Naive thymus-derived CD8-positive, alpha-beta T cell (primary cell): ENCODE measurements around the gene C16orf96. TPM values are rescaled to one million over a fixed set of nuclear protein-coding genes. Genes with fewer than 3 reads are reported as not detected.
A peak's percentile ranks its signal among the peaks of the same experiment; 100 is the strongest.

Experiments
- ATAC-seq, 2 donors: fragments of 150-1000 bp; cut with Tn5 transposase in 1 of 2; sonication (Bioruptor Pico), chemical (Tn5 transposase) in 1 of 2; 1 replicate in 1 of 2; 2 replicates in 1 of 2; pipeline ENCODE4 v1.10.0; 2021; ENCODE audit warnings: mild to moderate bottlenecking in 2 of 2, moderate library complexity in 2 of 2
- POLR2A ChIA-PET: fragments of 350-600 bp; sonication (Branson Sonifier 250); formaldehyde crosslinking; loops from one replicate; lab custom pipeline; 2021; ENCODE audit warnings: antibody characterized with exemption; lab: Charles Lee
- DNase-seq, 10 donors: peaks; one replicate each; pipeline versions ENCODE4 v3.0.0 to v3.0.0-alpha.2; 2020 to 2022
- H3K27ac Mint-ChIP-seq, 10 donors: one replicate each; pipeline ENCODE4 v1.8.0; 2020 to 2022; ENCODE audit warnings: mild to moderate bottlenecking in 10 of 10, mixed read lengths in 10 of 10, moderate library complexity in 4 of 10, inconsistent platforms in 1 of 10
- H3K27me3 Mint-ChIP-seq, 5 donors: one replicate each; pipeline ENCODE4 v1.8.0; 2021 to 2022; ENCODE audit warnings: mixed read lengths in 5 of 5
- H3K36me3 Mint-ChIP-seq, 3 donors: one replicate each; pipeline ENCODE4 v1.8.0; 2020 to 2022; ENCODE audit warnings: mixed read lengths in 3 of 3, mild to moderate bottlenecking in 2 of 3, inconsistent platforms in 1 of 3
- H3K4me1 Mint-ChIP-seq, 4 donors: one replicate each; pipeline ENCODE4 v1.8.0; 2021 to 2022; ENCODE audit warnings: mixed read lengths in 4 of 4
- H3K4me3 Mint-ChIP-seq, 10 donors: one replicate each; pipeline ENCODE4 v1.8.0; 2020 to 2022; ENCODE audit warnings: mild to moderate bottlenecking in 10 of 10, mixed read lengths in 10 of 10, moderate library complexity in 6 of 10, inconsistent platforms in 1 of 10
- H3K9me3 Mint-ChIP-seq, 9 donors: one replicate each; pipeline ENCODE4 v1.8.0; 2020 to 2022; ENCODE audit warnings: mixed read lengths in 9 of 9, mild to moderate bottlenecking in 3 of 9, inconsistent platforms in 1 of 9, moderate library complexity in 1 of 9
- polyA plus RNA-seq, 3 donors: library from polyadenylated mRNA; unstranded; fragments of 300-500 nt; fragmentation: Illumina TruSeq; gene quantifications; one replicate each; pipeline ENCODE4 v1.2.3, GENCODE V29; 2021
- total RNA-seq, 8 experiments: library from RNA in 2 of 8; stranded (reverse) in 2 of 8; gene quantifications; one replicate each; pipeline ENCODE4 v1.2.3 and lab custom pipeline; 2021 to 2026

C16orf96 gene
- total and polyA plus RNA-seq, 5 experiments from 2014 or later = 0.07 to 0.52 (median 0.23) TPM; not detected in 1

GRCh38 chr16:4593086-4593485 lies 36.9 kb downstream of the C16orf96 start:
- Mint-ChIP-seq H3K4me1 (peaks cover 0 to 2% (median 0%) of the 10 kb centered on the region in 4 donors), H3K4me3 (no peak overlapping the region), H3K27me3 (peaks cover 0 to 3% (median 0%) of the 10 kb centered on the region in 5 donors), H3K9me3 (peaks cover 0 to 4% (median 0%) of the 10 kb centered on the region in 9 donors), H3K27ac (no peak overlapping the region), H3K36me3 (no peaks in the 10 kb centered on the region)
- ATAC-seq (no peak), DNase-seq (no peak)
- POLR2A ChIA-PET = no interaction called here

- no peaks in the 10 kb centered on the region for H3K36me3 Mint-ChIP-seq
- H3K9me3 Mint-ChIP-seq = no peaks in the 10 kb centered on the region
- peaks cover 0 to 2% (median 0%) of the 10 kb centered on the region in 4 donors for H3K4me1 Mint-ChIP-seq
- H3K27ac Mint-ChIP-seq = no peak overlapping the region
- H3K4me3 Mint-ChIP-seq = no peak overlapping the region
- DNase-seq (no peak), ATAC-seq (no peak)
- POLR2A ChIA-PET = interaction anchor here (1.5 kb wide), 1 partner anchor 9 kb away, joined by 3 read pairs; no protein-coding TSS in a partner anchor
- H3K27me3 Mint-ChIP-seq = peaks cover 0 to 2% (median 0%) of the 10 kb centered on the region in 5 donors
These were observed 38.6 kb downstream of the C16orf96 start for GRCh38 chr16:4594433-4595410.

- peaks cover 0 to 2% (median 0%) of the 10 kb centered on the region in 4 donors for H3K4me1 Mint-ChIP-seq
- ATAC-seq (no peak), DNase-seq (no peak)
- H3K36me3 Mint-ChIP-seq = no peaks in the 10 kb centered on the region
- H3K4me3 Mint-ChIP-seq = no peak overlapping the region
- H3K27me3 Mint-ChIP-seq = peaks cover 0 to 5% (median 0%) of the 10 kb centered on the region in 5 donors
- H3K27ac Mint-ChIP-seq = peak overlapping the region in 1 of 10 donors; percentile 15
- POLR2A ChIA-PET = no interaction called here
- no peaks in the 10 kb centered on the region for H3K9me3 Mint-ChIP-seq
These were observed 41.0 kb downstream of the C16orf96 start for GRCh38 chr16:4597174-4597573.

GRCh38 chr16:4599037-4599436 lies 42.9 kb downstream of the C16orf96 start:
- Mint-ChIP-seq H3K27me3 (peaks cover 0 to 3% (median 0%) of the 10 kb centered on the region in 5 donors), H3K36me3 (no peaks in the 10 kb centered on the region), H3K4me1 (peaks cover 0 to 2% (median 0%) of the 10 kb centered on the region in 4 donors), H3K4me3 (no peak overlapping the region), H3K9me3 (no peaks in the 10 kb centered on the region), H3K27ac (no peak overlapping the region)
- POLR2A ChIA-PET = no interaction called here
- DNase-seq (no peak), ATAC-seq (no peak)

- Mint-ChIP-seq H3K4me3 (no peak overlapping the region), H3K36me3 (no peaks in the 10 kb centered on the region), H3K27me3 (peaks cover 0 to 3% (median 0%) of the 10 kb centered on the region in 5 donors), H3K9me3 (no peaks in the 10 kb centered on the region), H3K27ac (no peak overlapping the region), H3K4me1 (peaks cover 0 to 2% (median 0%) of the 10 kb centered on the region in 4 donors)
- no peak for DNase-seq
- ATAC-seq = no peak
- POLR2A ChIA-PET = no interaction called here
These were observed 43.4 kb downstream of the C16orf96 start for GRCh38 chr16:4599545-4599944.

- Mint-ChIP-seq H3K4me3 (no peak overlapping the region), H3K27me3 (peaks cover 0 to 3% (median 0%) of the 10 kb centered on the region in 5 donors), H3K9me3 (no peaks in the 10 kb centered on the region), H3K27ac (no peak overlapping the region), H3K4me1 (peaks cover 0 to under 1% (median under 1%) of the 10 kb centered on the region in 4 donors), H3K36me3 (no peaks in the 10 kb centered on the region)
- POLR2A ChIA-PET = interaction anchor here (0.5 kb wide), 1 partner anchor 94 kb away, joined by 3 read pairs; no protein-coding TSS in a partner anchor
- no peak for DNase-seq
- ATAC-seq = no peak
These were observed 45.1 kb downstream of the C16orf96 start for GRCh38 chr16:4601036-4601863.

- Mint-ChIP-seq H3K9me3 (no peaks in the 10 kb centered on the region), H3K27me3 (peaks cover 0 to 3% (median 0%) of the 10 kb centered on the region in 5 donors), H3K4me3 (no peak overlapping the region), H3K36me3 (no peaks in the 10 kb centered on the region), H3K4me1 (peaks cover 0 to 2% (median 1%) of the 10 kb centered on the region in 4 donors), H3K27ac (no peak overlapping the region)
- DNase-seq (peak in 1 of 10 donors; percentile 60), ATAC-seq (no peak)
- POLR2A ChIA-PET = interaction anchor here (0.5 kb wide), 1 partner anchor 95 kb away, joined by 3 read pairs; no protein-coding TSS in a partner anchor
These were observed 45.7 kb downstream of the C16orf96 start for GRCh38 chr16:4601864-4602186.

GRCh38 chr16:4602331-4602730 lies 46.2 kb downstream of the C16orf96 start:
- Mint-ChIP-seq H3K36me3 (peaks cover 0 to 4% (median 0%) of the 10 kb centered on the region in 3 donors), H3K4me3 (no peak overlapping the region), H3K9me3 (no peaks in the 10 kb centered on the region), H3K27ac (peak overlapping the region in 1 of 10 donors; percentile 31), H3K4me1 (peaks cover 0 to 2% (median 1%) of the 10 kb centered on the region in 4 donors), H3K27me3 (peaks cover 0 to 3% (median 0%) of the 10 kb centered on the region in 5 donors)
- no peak for ATAC-seq
- peak in 1 of 10 donors; percentile 63 for DNase-seq
- POLR2A ChIA-PET = no interaction called here

GRCh38 chr16:4603624-4604170 lies 47.6 kb downstream of the C16orf96 start:
- H3K27ac Mint-ChIP-seq = no peak overlapping the region
- POLR2A ChIA-PET = no interaction called here
- no peak overlapping the region for H3K4me3 Mint-ChIP-seq
- peaks cover 0 to 2% (median 1%) of the 10 kb centered on the region in 4 donors for H3K4me1 Mint-ChIP-seq
- H3K9me3 Mint-ChIP-seq = no peaks in the 10 kb centered on the region
- peaks cover 0 to 12% (median 0%) of the 10 kb centered on the region in 3 donors for H3K36me3 Mint-ChIP-seq
- H3K27me3 Mint-ChIP-seq = peaks cover 0 to 3% (median 0%) of the 10 kb centered on the region in 5 donors
- no peak for DNase-seq
- ATAC-seq = no peak

- H3K4me1 Mint-ChIP-seq = peaks cover 0 to 2% (median 1%) of the 10 kb centered on the region in 4 donors
- POLR2A ChIA-PET = no interaction called here
- DNase-seq (peak in 1 of 10 donors; percentile 60), ATAC-seq (no peak)
- no peak overlapping the region for H3K27ac Mint-ChIP-seq
- no peaks in the 10 kb centered on the region for H3K9me3 Mint-ChIP-seq
- H3K36me3 Mint-ChIP-seq = peaks cover 0 to 14% (median 0%) of the 10 kb centered on the region in 3 donors
- peaks cover 0 to 3% (median 0%) of the 10 kb centered on the region in 5 donors for H3K27me3 Mint-ChIP-seq
- no peak overlapping the region for H3K4me3 Mint-ChIP-seq
These were observed 48.3 kb downstream of the C16orf96 start for GRCh38 chr16:4604401-4604800.

- H3K4me1 Mint-ChIP-seq = peaks cover 3 to 5% (median 4%) of the 10 kb centered on the region in 4 donors
- POLR2A ChIA-PET = no interaction called here
- H3K27ac Mint-ChIP-seq = peak overlapping the region in 2 of 10 donors; percentile 22 to 58
- ATAC-seq = no peak
- peaks cover 0 to 14% (median 0%) of the 10 kb centered on the region in 3 donors for H3K36me3 Mint-ChIP-seq
- no peak overlapping the region for H3K4me3 Mint-ChIP-seq
- no peaks in the 10 kb centered on the region for H3K9me3 Mint-ChIP-seq
- peaks cover 0 to 2% (median 0%) of the 10 kb centered on the region in 5 donors for H3K27me3 Mint-ChIP-seq
- DNase-seq = no peak
These were observed 50.2 kb downstream of the C16orf96 start for GRCh38 chr16:4606354-4606753.
